GM12878 (cell line): ENCODE measurements around the gene ACSF3. TPM values are rescaled to one million over a fixed set of nuclear protein-coding genes. Genes with fewer than 3 reads are reported as not detected.

Experiments used
- ATAC-seq: fragments of 200-7000 bp; cut with Tn5 transposase; 3 replicates; pipeline ENCODE4 v1.9.1; 2020; ENCODE audit warnings: mild to moderate bottlenecking, moderate library complexity
- BruUV-seq: library from RNA; stranded (reverse); fragments of 400-500 nt; replicated peaks from 2 replicates; lab custom pipeline; 2021; lab: Mats Ljungman, UMichigan
- CTCF ChIA-PET: fragments of 300-600 bp; sonication (Branson Sonifier 250); formaldehyde crosslinking; extraction: SDS; loops from one replicate; lab custom pipeline; 2021; ENCODE audit warnings: inconsistent platforms; lab: Yijun Ruan, JAX
- POLR2A ChIA-PET: fragments of 350-600 bp; formaldehyde crosslinking; extraction: SDS; loops from one replicate; lab custom pipeline; 2021; ENCODE audit warnings: inconsistent platforms; lab: Charles Lee
- RAD21 ChIA-PET: fragments of 300-600 bp; sonication (Branson Sonifier 250); formaldehyde crosslinking; loops from one replicate; lab custom pipeline; 2023; ENCODE audit warnings: antibody characterized with exemption; ENCODE audit not compliant: unreplicated experiment; lab: Charles Lee
- SMC1A ChIA-PET: fragments of 300-600 bp; sonication (Branson Sonifier 250); formaldehyde crosslinking; loops from one replicate; lab custom pipeline; 2023; ENCODE audit not compliant: unreplicated experiment, uncharacterized antibody; lab: Charles Lee
- DNase-seq: peaks from one replicate; pipeline ENCODE4 v3.0.0-alpha.2; 2011; ENCODE audit warnings: low read depth, low spot score
- FAIRE-seq: peaks from 3 replicates; lab custom pipeline; 2011; peaks lifted over from hg19 to GRCh38; lab: Jason Lieb, UNC
- H2AFZ ChIP-seq: 2 replicates; pipeline ENCODE4 v1.6.0; 2011; ENCODE audit warnings: low read depth, low read length, control low read depth; ENCODE audit not compliant: control insufficient read depth
- H3K27ac ChIP-seq: 2 replicates; pipeline ENCODE4 v1.5.1; 2011; ENCODE audit warnings: control low read depth; ENCODE audit not compliant: control insufficient read depth, insufficient read depth
- H3K27me3 ChIP-seq, 2 experiments: replicated peaks in 1 of 2; 2 replicates each; pipeline versions ENCODE4 v1.6.0 to v1.6.1; 2011; ENCODE audit warnings: low read length in 1 of 2; ENCODE audit not compliant: control insufficient read depth in 2 of 2, insufficient read depth in 2 of 2
- H3K36me3 ChIP-seq, 2 experiments: 2 replicates each; pipeline ENCODE4 v1.5.1; 2011; ENCODE audit warnings: low read length in 1 of 2; ENCODE audit not compliant: control insufficient read depth in 2 of 2, insufficient read depth in 2 of 2
- H3K4me1 ChIP-seq: 2 replicates; pipeline ENCODE4 v1.6.1; 2011; ENCODE audit warnings: mild to moderate bottlenecking, low read length, moderate library complexity, mixed read lengths; ENCODE audit not compliant: control insufficient read depth, insufficient read depth
- H3K4me2 ChIP-seq: 2 replicates; pipeline ENCODE4 v1.6.0; 2011; ENCODE audit warnings: control low read depth; ENCODE audit not compliant: control insufficient read depth, insufficient read depth
- H3K4me3 ChIP-seq: fragments of 200-600 bp; sonication (generic); 2 replicates; pipeline ENCODE4 v1.5.1; 2016
- H3K79me2 ChIP-seq: 2 replicates; pipeline ENCODE4 v1.6.0; 2011; ENCODE audit warnings: low read length; ENCODE audit not compliant: control insufficient read depth, insufficient read depth
- H3K9ac ChIP-seq: 2 replicates; pipeline ENCODE4 v1.8.0; 2011; ENCODE audit warnings: low read length, control low read depth, mixed read lengths; ENCODE audit not compliant: control insufficient read depth, insufficient read depth
- H3K9me3 ChIP-seq: replicated peaks from 3 replicates; pipeline ENCODE4 v1.5.1; 2011; ENCODE audit warnings: mild to moderate bottlenecking, low read length; ENCODE audit not compliant: control insufficient read depth, insufficient read depth
- H4K20me1 ChIP-seq: 2 replicates; pipeline ENCODE4 v1.6.0; 2011; ENCODE audit not compliant: control insufficient read depth, insufficient read depth
- BHLHE40 ChIP-seq, 2 experiments: fragments of 450-650 bp in 1 of 2; IDR thresholded peaks; 2 replicates each; pipeline ENCODE4 v1.6.1; 2011 to 2017; ENCODE audit warnings: low read depth in 2 of 2, borderline replicate concordance in 1 of 2, improper control_type of control experiment in 1 of 2, low read length in 1 of 2, mild to moderate bottlenecking in 1 of 2
- CBX5 ChIP-seq: sonication (generic); IDR thresholded peaks from 2 replicates; pipeline ENCODE4 v1.6.1; 2016; ENCODE audit warnings: low read depth, moderate library complexity, mild to moderate bottlenecking, inconsistent platforms
- E2F8 ChIP-seq: fragments of 450-650 bp; IDR thresholded peaks from 2 replicates; pipeline ENCODE4 v1.6.1; 2018; ENCODE audit warnings: mild to moderate bottlenecking, low read depth, moderate library complexity; ENCODE audit not compliant: partially characterized antibody
- HDAC6 ChIP-seq: fragments of 200-600 bp; sonication (generic); IDR thresholded peaks from one replicate; pipeline ENCODE4 v1.8.0; 2017; ENCODE audit warnings: antibody characterized with exemption; ENCODE audit not compliant: unreplicated experiment
- HSF1 ChIP-seq: fragments of 150-350 bp; IDR thresholded peaks from 2 replicates; pipeline ENCODE4 v1.6.1; 2014; ENCODE audit warnings: mild to moderate bottlenecking, low read depth, low read length
- MAX ChIP-seq: IDR thresholded peaks from 2 replicates; pipeline ENCODE4 v1.6.1; 2012; ENCODE audit warnings: low read depth, low read length, improper control_type of control experiment
- MTA2 ChIP-seq: fragments of 450-650 bp; IDR thresholded peaks from 2 replicates; pipeline ENCODE4 v1.6.1; 2016; ENCODE audit warnings: low read depth, mild to moderate bottlenecking, moderate library complexity
- PML ChIP-seq: IDR thresholded peaks from 2 replicates; pipeline ENCODE4 v1.6.1; 2012; ENCODE audit warnings: low read length, inconsistent platforms
- POLR2A ChIP-seq: IDR thresholded peaks from 2 replicates; pipeline ENCODE4 v1.6.1; 2011; ENCODE audit warnings: low read depth, mild to moderate bottlenecking, low read length
- TCF3 ChIP-seq: IDR thresholded peaks from 2 replicates; pipeline ENCODE4 v1.6.1; 2012; ENCODE audit warnings: low read depth, mild to moderate bottlenecking, low read length, borderline replicate concordance; ENCODE audit not compliant: insufficient read depth
- ZNF207 ChIP-seq: fragments of 450-650 bp; IDR thresholded peaks from 2 replicates; pipeline ENCODE4 v1.6.1; 2014; ENCODE audit warnings: antibody characterized with exemption, mild to moderate bottlenecking, borderline replicate concordance
- ZSCAN29 ChIP-seq: fragments of 450-650 bp; IDR thresholded peaks from 2 replicates; pipeline ENCODE4 v1.6.1; 2017; ENCODE audit warnings: mild to moderate bottlenecking, moderate library complexity
- WGBS: methylation state at CpG from one replicate; pipeline ENCODE4 v1.1.6; 2016; ENCODE audit warnings: low lambda C conversion rate; ENCODE audit not compliant: insufficient replicate concordance, insufficient coverage; ENCODE audit errors: missing lambda C conversion rate; 5-methylcytosine and 5-hydroxymethylcytosine counted together
- in situ Hi-C: fragments of 300-500 bp; cut with MboI; formaldehyde crosslinking; loops from 9 replicates; pipeline ENCODE4 v1.14.3; 2018; ENCODE audit warnings: mixed read lengths
- intact Hi-C: fragments of 100-400 bp; cut with micrococcal nuclease; formaldehyde crosslinking; loops from one replicate; pipeline ENCODE4 v1.14.2; 2022; ENCODE audit not compliant: unreplicated experiment
- polyA plus RNA-seq, 11 experiments: library from polyadenylated mRNA; depleted of rRNA in 4 of 11; unstranded in 6 of 11; stranded (reverse) in 5 of 11; fragments of >200 nt; fragmentation: Nextera tagmentation in 4 of 11; fragmentation: Illumina TruSeq in 1 of 11; extraction: Ambion mirVana in 4 of 11; extraction: Trizol in 1 of 11; gene quantifications; 1 replicate in 1 of 11; 2 replicates in 10 of 11; pipeline versions ENCODE4 v1.2.1 to v1.2.3, GENCODE V29; 2011 to 2016; ENCODE audit warnings: inconsistent platforms in 2 of 11, missing spikeins in 2 of 11, low read depth in 1 of 11
- total RNA-seq, 4 experiments: library from RNA; depleted of rRNA in 3 of 4; stranded (reverse); fragments of >200 nt in 3 of 4; fragmentation: Illumina TruSeq in 1 of 4; extraction: Trizol in 1 of 4; gene quantifications; 2 replicates each; pipeline versions ENCODE4 v1.2.1 to v1.2.3, GENCODE V29; 2013 to 2021

The ACSF3 gene
- total and polyA plus RNA-seq, 10 of the 15 experiments (the other 5 are each of a cell fraction or from before 2014, with no cell fraction given) = 1.0 to 44.4 (median 25.8) TPM

- DNase-seq (no peak), ATAC-seq (no peak), FAIRE-seq (no peak)
- no peak overlapping the region for H2AFZ ChIP-seq
- H3K4me2 ChIP-seq = no peak overlapping the region
- H3K9me3 ChIP-seq = peaks cover 13% of the 10 kb centered on the region
- in situ Hi-C loops (no loop called here), intact Hi-C loops (no loop called here)
- no peaks in the 10 kb centered on the region; the same call in 1 of the 2 replicates for H3K79me2 ChIP-seq
- peaks cover 13 to 20% of the 10 kb centered on the region in 2 experiments for H3K36me3 ChIP-seq
- ChIA-PET RAD21 (no interaction called here), CTCF (no interaction called here), POLR2A (no interaction called here), SMC1A (no interaction called here)
- no peak overlapping the region for H3K9ac ChIP-seq
- WGBS = 87% methylated on average over 5 of the region's 5 CpGs
- H4K20me1 ChIP-seq = no peaks in the 10 kb centered on the region
- H3K27me3 ChIP-seq = no peaks in the 10 kb centered on the region
- no TSS peak for BruUV-seq
- TF ChIP-seq MTA2 = no peak
- no peak for TF ChIP-seq BHLHE40 (IDR thresholded peaks at IDR 0.05; ENCODE audit: borderline replicate concordance in 1 of 2, low read depth in 2 of 2, low read length in 1 of 2)
- 0 out of 2 replicates have a peak, but pooled peaks have one; percentile 40 for TF ChIP-seq CBX5
- TF ChIP-seq ZSCAN29 = no peak
- TF ChIP-seq POLR2A = no peak
- H3K4me1 ChIP-seq = 0 out of 2 replicates have a peak, but pooled peaks cover 7% of the 10 kb centered on the region
- H3K27ac ChIP-seq = no peak overlapping the region
- H3K4me3 ChIP-seq = no peak overlapping the region
These were observed 36.8 kb downstream of the ACSF3 start for GRCh38 chr16:89130448-89130847.

GRCh38 chr16:89131783-89132182, 38.1 kb downstream of the ACSF3 start:
- DNase-seq (no peak), ATAC-seq (no peak), FAIRE-seq (peak; percentile 31)
- no peaks in the 10 kb centered on the region; the same call in 1 of the 2 replicates for H3K79me2 ChIP-seq
- WGBS = 87% methylated on average over 17 of the region's 17 CpGs
- H3K27me3 ChIP-seq = no peaks in the 10 kb centered on the region
- ChIA-PET RAD21 (no interaction called here), POLR2A (no interaction called here), CTCF (no interaction called here), SMC1A (no interaction called here)
- no TSS peak for BruUV-seq
- H3K27ac ChIP-seq = no peak overlapping the region
- H3K4me1 ChIP-seq = 0 out of 2 replicates have a peak, but pooled peaks cover 7% of the 10 kb centered on the region
- no peak overlapping the region for H3K4me2 ChIP-seq
- H3K4me3 ChIP-seq = no peak overlapping the region
- peaks cover 15 to 23% of the 10 kb centered on the region in 2 experiments for H3K36me3 ChIP-seq
- H2AFZ ChIP-seq = no peak overlapping the region
- no peaks in the 10 kb centered on the region for H4K20me1 ChIP-seq
- H3K9ac ChIP-seq = no peak overlapping the region
- in situ Hi-C loops (no loop called here), intact Hi-C loops (no loop called here)
- peaks cover 13% of the 10 kb centered on the region for H3K9me3 ChIP-seq
- TF ChIP-seq HDAC6 (no peak), ZNF207 (no peak), CBX5 (no peak), HSF1 (no peak), E2F8 (no peak), TCF3 (no peak), MAX (no peak), PML (no peak)
